ENCODE measurements around the gene PSMB1. TPM values are rescaled to one million over a fixed set of nuclear protein-coding genes. Genes with fewer than 3 reads are reported as not detected.

Gene PSMB1
- total RNA-seq, 1 donor from 2014 or later: 165 TPM

DNA sequence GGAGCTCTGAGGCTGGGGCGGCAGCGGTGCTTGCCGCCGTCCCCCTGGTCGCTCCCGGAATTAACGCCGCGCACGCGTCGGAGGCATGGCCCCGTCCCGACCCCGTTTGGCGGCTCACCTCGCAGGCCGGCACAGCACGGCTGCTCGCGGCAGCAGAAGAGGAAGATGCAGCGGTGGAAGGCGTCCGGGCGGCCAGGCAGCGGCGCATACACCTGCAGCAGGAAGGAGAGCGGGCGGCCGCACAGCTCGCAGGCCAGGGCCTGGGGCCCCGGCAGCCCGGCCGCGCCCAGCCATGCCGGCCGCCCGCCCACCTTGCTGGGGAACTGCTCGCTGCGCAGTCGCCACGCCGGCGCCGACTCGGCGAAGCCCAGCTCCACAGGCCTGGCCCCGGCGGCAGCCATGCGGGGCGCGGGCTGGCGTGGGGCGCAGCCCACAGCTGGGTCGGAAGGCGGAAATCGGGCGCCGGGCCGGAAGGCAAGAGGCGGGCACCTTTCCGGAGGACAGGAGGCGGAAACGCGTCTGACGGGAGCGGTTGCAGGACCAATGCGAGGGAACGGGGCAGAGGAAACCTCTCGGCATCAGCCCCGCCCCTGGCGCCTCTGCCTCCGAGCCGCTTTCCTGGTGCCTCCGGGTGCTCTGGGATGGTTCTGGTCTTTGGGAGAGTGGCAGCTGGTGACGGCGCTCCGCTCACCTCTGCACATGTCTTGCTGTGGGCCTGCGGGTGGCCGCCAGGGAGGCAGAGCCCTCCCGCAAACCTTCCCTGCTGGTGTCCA, 31.3 kb upstream of the PSMB1 start, which contains the start of gene PDCD2:
Gene PDCD2, minus strand, starts transcription at position 457 of the 773 bp plus-strand sequence. Its CDS starts 56 bp downstream, at position 401.
- peak; percentile 85 for DNase-seq (ENCODE audit: low spot score)
- H3K27me3 Mint-ChIP-seq (ENCODE audit: unreplicated experiment): peaks cover 2% of the 10 kb centered on the region
- peak within 1 kb of the TSS; percentile 95 for H3K27ac Mint-ChIP-seq (ENCODE audit: unreplicated experiment)
- H3K4me1 Mint-ChIP-seq (ENCODE audit: unreplicated experiment): peaks cover 21% of the 10 kb centered on the region
- H3K36me3 Mint-ChIP-seq (ENCODE audit: low read depth, unreplicated experiment): peaks cover 19% of the 10 kb centered on the region
- TF ChIP-seq, protein P1, sequence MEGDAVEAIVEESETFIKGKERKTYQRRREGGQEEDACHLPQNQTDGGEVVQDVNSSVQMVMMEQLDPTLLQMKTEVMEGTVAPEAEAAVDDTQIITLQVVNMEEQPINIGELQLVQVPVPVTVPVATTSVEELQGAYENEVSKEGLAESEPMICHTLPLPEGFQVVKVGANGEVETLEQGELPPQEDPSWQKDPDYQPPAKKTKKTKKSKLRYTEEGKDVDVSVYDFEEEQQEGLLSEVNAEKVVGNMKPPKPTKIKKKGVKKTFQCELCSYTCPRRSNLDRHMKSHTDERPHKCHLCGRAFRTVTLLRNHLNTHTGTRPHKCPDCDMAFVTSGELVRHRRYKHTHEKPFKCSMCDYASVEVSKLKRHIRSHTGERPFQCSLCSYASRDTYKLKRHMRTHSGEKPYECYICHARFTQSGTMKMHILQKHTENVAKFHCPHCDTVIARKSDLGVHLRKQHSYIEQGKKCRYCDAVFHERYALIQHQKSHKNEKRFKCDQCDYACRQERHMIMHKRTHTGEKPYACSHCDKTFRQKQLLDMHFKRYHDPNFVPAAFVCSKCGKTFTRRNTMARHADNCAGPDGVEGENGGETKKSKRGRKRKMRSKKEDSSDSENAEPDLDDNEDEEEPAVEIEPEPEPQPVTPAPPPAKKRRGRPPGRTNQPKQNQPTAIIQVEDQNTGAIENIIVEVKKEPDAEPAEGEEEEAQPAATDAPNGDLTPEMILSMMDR (IDR thresholded peaks at IDR 0.05; ENCODE audit: unreplicated experiment): no peak
- peak within 1 kb of the TSS; percentile 98 for H3K4me3 Mint-ChIP-seq (ENCODE audit: unreplicated experiment)
- H3K9me3 Mint-ChIP-seq (ENCODE audit: unreplicated experiment): peaks cover under 1% of the 10 kb centered on the region

DNA sequence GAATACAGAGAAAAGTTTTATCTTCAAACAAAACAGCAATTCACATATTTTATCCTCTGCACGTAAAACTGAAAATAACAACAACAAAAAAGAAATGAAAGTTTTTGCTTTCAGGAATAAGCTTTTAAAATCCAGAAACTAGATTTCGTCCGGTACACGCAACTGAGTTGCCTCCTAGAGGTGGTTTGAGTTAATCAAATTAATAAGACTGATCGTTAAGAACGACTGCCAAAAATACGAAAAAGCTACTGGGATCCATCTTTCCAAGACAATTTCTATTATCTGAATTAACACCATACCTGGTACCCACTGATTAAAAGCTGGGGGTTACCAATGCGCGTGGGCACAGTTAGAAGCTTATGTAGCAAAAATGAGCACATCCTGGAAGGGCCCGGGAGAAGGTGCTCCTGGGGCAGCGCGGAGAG, 30.7 kb upstream of the PSMB1 start:
- peak overlapping the region; percentile 93 for H3K27ac Mint-ChIP-seq (ENCODE audit: unreplicated experiment)
- peaks cover 24% of the 10 kb centered on the region for H3K4me1 Mint-ChIP-seq (ENCODE audit: unreplicated experiment)
- peaks cover 19% of the 10 kb centered on the region for H3K36me3 Mint-ChIP-seq (ENCODE audit: low read depth, unreplicated experiment)
- TF ChIP-seq, protein P1 (IDR thresholded peaks at IDR 0.05; ENCODE audit: unreplicated experiment): no peak
- DNase-seq (ENCODE audit: low spot score): no peak
- peaks cover 2% of the 10 kb centered on the region for H3K27me3 Mint-ChIP-seq (ENCODE audit: unreplicated experiment)
- peak overlapping the region; percentile 98 for H3K4me3 Mint-ChIP-seq (ENCODE audit: unreplicated experiment)
- no peaks in the 10 kb centered on the region for H3K9me3 Mint-ChIP-seq (ENCODE audit: unreplicated experiment)

DNA sequence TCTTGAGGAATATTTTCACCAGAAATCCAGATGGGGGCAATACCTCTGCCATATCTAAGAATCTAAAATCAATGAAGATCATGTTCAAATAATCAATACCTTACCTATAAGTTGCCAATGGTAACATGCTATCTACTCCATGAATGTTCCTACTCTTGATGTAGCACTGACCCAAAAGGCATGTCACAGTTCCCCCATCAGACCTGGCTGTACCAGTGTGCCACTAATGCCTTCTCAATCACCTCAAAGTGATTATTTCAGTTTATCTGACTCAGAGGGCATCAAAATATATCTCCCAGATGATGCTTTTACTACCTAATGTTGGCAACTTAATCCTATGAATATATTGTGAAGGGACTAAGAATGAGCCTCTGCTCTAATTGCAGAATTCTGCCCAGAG, 25.8 kb upstream of the PSMB1 start:
- peaks cover 22% of the 10 kb centered on the region for H3K4me1 Mint-ChIP-seq (ENCODE audit: unreplicated experiment)
- peaks cover 2% of the 10 kb centered on the region for H3K27me3 Mint-ChIP-seq (ENCODE audit: unreplicated experiment)
- H3K36me3 Mint-ChIP-seq (ENCODE audit: low read depth, unreplicated experiment): peaks cover 17% of the 10 kb centered on the region
- no peak overlapping the region for H3K4me3 Mint-ChIP-seq (ENCODE audit: unreplicated experiment)
- peak overlapping the region; percentile 55 for H3K27ac Mint-ChIP-seq (ENCODE audit: unreplicated experiment)
- no peak for DNase-seq (ENCODE audit: low spot score)
- no peaks in the 10 kb centered on the region for H3K9me3 Mint-ChIP-seq (ENCODE audit: unreplicated experiment)
- TF ChIP-seq, protein P1 (IDR thresholded peaks at IDR 0.05; ENCODE audit: unreplicated experiment): no peak

DNA sequence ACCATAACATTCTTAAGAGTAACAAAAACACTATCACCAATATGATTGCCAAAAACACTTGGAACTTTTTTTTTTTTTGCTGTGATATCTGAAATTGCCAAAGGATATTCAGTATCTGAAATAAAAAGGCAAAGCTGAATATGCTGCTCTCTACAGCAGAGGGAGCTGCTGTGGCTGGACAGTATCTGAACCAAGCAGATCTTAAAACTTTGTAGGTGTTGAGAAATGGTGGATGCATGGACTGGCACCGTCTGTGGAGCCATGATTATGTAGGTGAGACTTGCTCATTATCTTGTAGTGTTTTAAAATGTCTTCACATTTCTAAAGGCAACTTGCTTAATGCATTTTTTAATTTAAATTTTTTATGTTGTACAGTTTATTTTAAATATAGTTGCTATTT, 22.1 kb upstream of the PSMB1 start:
- TF ChIP-seq, protein P1 (IDR thresholded peaks at IDR 0.05; ENCODE audit: unreplicated experiment): no peak
- Mint-ChIP-seq H3K36me3 (ENCODE audit: low read depth, unreplicated experiment) (peaks cover 2% of the 10 kb centered on the region), H3K4me1 (ENCODE audit: unreplicated experiment) (peaks cover 21% of the 10 kb centered on the region), H3K4me3 (ENCODE audit: unreplicated experiment) (no peak overlapping the region), H3K27me3 (ENCODE audit: unreplicated experiment) (no peaks in the 10 kb centered on the region), H3K27ac (ENCODE audit: unreplicated experiment) (no peak overlapping the region), H3K9me3 (ENCODE audit: unreplicated experiment) (no peaks in the 10 kb centered on the region)
- no peak for DNase-seq (ENCODE audit: low spot score)

All from endothelial cell (in vitro differentiated cells).